ENCODE measurements around the gene SLC22A23. TPM values are rescaled to one million over a fixed set of nuclear protein-coding genes. Genes with fewer than 3 reads are reported as not detected.

Gene SLC22A23
- total RNA-seq, 3 donors from 2014 or later: 61.5 to 160 (median 74.7) TPM

- ATAC-seq: no peak
- no peaks in the 10 kb centered on the region for H3K36me3 ChIP-seq (ENCODE audit: low read depth)
- intact Hi-C loops (cut with DNase I, micrococcal nuclease): no loop called here
Observed at GRCh38 chr6:3273707-3274521, 182.9 kb downstream of the SLC22A23 start.

GRCh38 chr6:3272911-3273547 lies 183.8 kb downstream of the SLC22A23 start:
- ATAC-seq (no peak), DNase-seq (peak in 1 of 3 donors; percentile 22)
- intact Hi-C loops (cut with DNase I, micrococcal nuclease): no loop called here
- H3K9me3 ChIP-seq: no peaks in the 10 kb centered on the region
- no peak overlapping the region for H3K4me3 ChIP-seq
- H3K36me3 ChIP-seq (ENCODE audit: low read depth): no peaks in the 10 kb centered on the region
- TF ChIP-seq CTCF (IDR thresholded peaks at IDR 0.05): no peak
- peaks cover 4% of the 10 kb centered on the region for H3K4me1 ChIP-seq (ENCODE audit: low read depth)

More at GRCh38 chr6:3273707-3274521, 182.9 kb downstream of the SLC22A23 start:
- no peak for TF ChIP-seq CTCF (IDR thresholded peaks at IDR 0.05)
- peaks cover 4% of the 10 kb centered on the region for H3K4me1 ChIP-seq (ENCODE audit: low read depth)
- H3K4me3 ChIP-seq: no peak overlapping the region
- DNase-seq: no peak
- H3K9me3 ChIP-seq: no peaks in the 10 kb centered on the region

GRCh38 chr6:3271756-3272155 lies 185.1 kb downstream of the SLC22A23 start:
- Histone ChIP-seq H3K4me1 (ENCODE audit: low read depth) (peaks cover 4% of the 10 kb centered on the region), H3K4me3 (no peak overlapping the region), H3K9me3 (no peaks in the 10 kb centered on the region), H3K36me3 (ENCODE audit: low read depth) (no peaks in the 10 kb centered on the region)
- DNase-seq (peak in 1 of 3 donors; percentile 22), ATAC-seq (no peak)
- TF ChIP-seq CTCF (IDR thresholded peaks at IDR 0.05): no peak
- intact Hi-C loops (cut with DNase I, micrococcal nuclease): no loop called here

GRCh38 chr6:3270258-3270657 lies 186.6 kb downstream of the SLC22A23 start:
- TF ChIP-seq CTCF (IDR thresholded peaks at IDR 0.05): no peak
- DNase-seq (peak; percentile 66 to 80 (median 77)), ATAC-seq (peak; percentile 92)
- Histone ChIP-seq H3K36me3 (ENCODE audit: low read depth) (no peaks in the 10 kb centered on the region), H3K9me3 (no peaks in the 10 kb centered on the region), H3K4me3 (no peak overlapping the region), H3K4me1 (ENCODE audit: low read depth) (peaks cover 4% of the 10 kb centered on the region)
- intact Hi-C loops (cut with DNase I, micrococcal nuclease): no loop called here

GRCh38 chr6:3269281-3269975 lies 187.4 kb downstream of the SLC22A23 start:
- peak in 1 of 3 donors; percentile 25 for DNase-seq
- no peaks in the 10 kb centered on the region for H3K9me3 ChIP-seq
- no peaks in the 10 kb centered on the region for H3K36me3 ChIP-seq (ENCODE audit: low read depth)
- intact Hi-C loops (cut with DNase I, micrococcal nuclease): no loop called here
- H3K4me3 ChIP-seq: no peak overlapping the region
- TF ChIP-seq CTCF (IDR thresholded peaks at IDR 0.05): no peak
- H3K4me1 ChIP-seq (ENCODE audit: low read depth): peaks cover 4% of the 10 kb centered on the region
- ATAC-seq: no peak

Data from mucosa of descending colon (tissue), 3 donors.